Body of pancreas (tissue), 4 donors: ENCODE results near the gene FIG4.

Experiments used
- POLR2A ChIP-seq, 3 donors: fragments of 450-650 bp; IDR thresholded peaks; one replicate each; pipeline ENCODE4 v1.6.1; 2016; ENCODE audit warnings: antibody characterized with exemption in 3 of 3, mild to moderate bottlenecking in 2 of 3
- TF ChIP-seq, protein P1 (sequence below), 7 experiments: fragments of 450-650 bp in 4 of 7; fragments of 200-600 bp in 3 of 7; sonication (generic) in 3 of 7; IDR thresholded peaks; one replicate each; pipeline ENCODE4 v1.5.1; 2016 to 2019; ENCODE audit warnings: antibody characterized with exemption in 7 of 7

DNA sequence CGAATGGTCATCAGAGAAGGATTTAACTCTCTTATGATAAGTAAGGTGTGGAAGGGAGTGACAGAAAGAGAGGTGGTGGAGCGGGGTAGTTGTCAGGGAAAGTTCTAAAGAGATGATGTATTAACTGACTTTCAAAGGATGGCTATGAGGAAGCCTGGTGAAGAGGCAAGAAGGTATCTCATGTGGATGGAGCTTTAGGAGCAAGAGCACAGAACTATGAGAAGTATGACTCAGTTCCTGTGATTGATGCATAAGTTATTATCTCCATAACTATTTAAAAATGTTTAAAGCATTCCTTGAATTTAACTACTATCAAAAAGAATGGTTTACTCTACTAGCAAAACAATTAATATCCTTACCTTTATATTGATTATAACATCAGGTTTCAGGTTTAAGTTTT is 28.9 kb upstream of the FIG4 start:
- TF ChIP-seq POLR2A (IDR thresholded peaks at IDR 0.05) = no peak
- TF ChIP-seq, protein P1, sequence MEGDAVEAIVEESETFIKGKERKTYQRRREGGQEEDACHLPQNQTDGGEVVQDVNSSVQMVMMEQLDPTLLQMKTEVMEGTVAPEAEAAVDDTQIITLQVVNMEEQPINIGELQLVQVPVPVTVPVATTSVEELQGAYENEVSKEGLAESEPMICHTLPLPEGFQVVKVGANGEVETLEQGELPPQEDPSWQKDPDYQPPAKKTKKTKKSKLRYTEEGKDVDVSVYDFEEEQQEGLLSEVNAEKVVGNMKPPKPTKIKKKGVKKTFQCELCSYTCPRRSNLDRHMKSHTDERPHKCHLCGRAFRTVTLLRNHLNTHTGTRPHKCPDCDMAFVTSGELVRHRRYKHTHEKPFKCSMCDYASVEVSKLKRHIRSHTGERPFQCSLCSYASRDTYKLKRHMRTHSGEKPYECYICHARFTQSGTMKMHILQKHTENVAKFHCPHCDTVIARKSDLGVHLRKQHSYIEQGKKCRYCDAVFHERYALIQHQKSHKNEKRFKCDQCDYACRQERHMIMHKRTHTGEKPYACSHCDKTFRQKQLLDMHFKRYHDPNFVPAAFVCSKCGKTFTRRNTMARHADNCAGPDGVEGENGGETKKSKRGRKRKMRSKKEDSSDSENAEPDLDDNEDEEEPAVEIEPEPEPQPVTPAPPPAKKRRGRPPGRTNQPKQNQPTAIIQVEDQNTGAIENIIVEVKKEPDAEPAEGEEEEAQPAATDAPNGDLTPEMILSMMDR (IDR thresholded peaks at IDR 0.05) = no peak
